NCI-H146 treated with DMSO at 0.1 percent for 48 hours (cell line): ENCODE results near the gene WNT10A.
"Not testable (repeated sequence)": the region's sequence is repeated elsewhere in the genome, so short reads cannot be mapped to it uniquely, and the experiment has no call there.

ENCODE experiments used
- DNase-seq: peaks from one replicate; lab custom pipeline; 2025; ENCODE audit not compliant: unreplicated experiment; lab: John Stamatoyannopoulos, UW

WNT10A gene

GRCh38 chr2:218927876-218928275, 47.2 kb downstream of the WNT10A start:
- DNase-seq, result no peak

- DNase-seq, result not testable (repeated sequence)
Observed at GRCh38 chr2:218930488-218930887, 49.8 kb downstream of the WNT10A start.

DNA sequence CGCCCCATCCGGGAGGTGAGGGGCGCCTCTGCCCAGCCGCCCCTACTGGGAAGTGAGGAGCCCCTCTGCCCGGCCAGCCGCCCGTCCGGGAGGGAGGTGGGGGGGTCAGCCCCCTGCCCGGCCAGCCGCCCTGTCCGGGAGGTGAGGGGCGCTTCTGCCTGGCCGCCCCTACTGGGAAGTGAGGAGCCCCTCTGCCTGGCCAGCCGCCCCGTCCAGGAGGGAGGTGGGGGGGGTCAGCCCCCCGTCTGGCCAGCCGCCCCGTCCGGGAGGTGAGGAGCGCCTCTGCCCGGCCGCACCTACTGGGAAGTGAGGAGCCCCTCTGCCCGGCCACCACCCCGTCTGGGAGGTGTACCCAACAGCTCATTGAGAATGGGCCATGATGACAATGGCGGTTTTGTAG, 51.1 kb downstream of the WNT10A start:
- not testable (repeated sequence) for DNase-seq
